Transverse colon (tissue), 4 donors: Measurements from ENCODE around the gene GBGT1. TPM values are rescaled to one million over a fixed set of nuclear protein-coding genes. Genes with fewer than 3 reads are reported as not detected.

ENCODE experiments used
- DNase-seq: peaks from one replicate; pipeline ENCODE4 v3.0.0-alpha.2; 2019
- H3K27ac ChIP-seq, 4 donors: fragments of 200-600 bp; sonication (generic); 2 replicates each; pipeline ENCODE4 v1.5.1; 2016 to 2018; ENCODE audit warnings: inconsistent platforms in 4 of 4
- H3K27me3 ChIP-seq: fragments of 200-600 bp; sonication (generic); 2 replicates; pipeline ENCODE4 v1.5.1; 2017; ENCODE audit warnings: inconsistent platforms
- H3K36me3 ChIP-seq, 4 donors: fragments of 200-600 bp; sonication (generic); 2 replicates each; pipeline ENCODE4 v1.5.1; 2017 to 2019; ENCODE audit warnings: inconsistent platforms in 4 of 4
- H3K4me1 ChIP-seq, 4 donors: fragments of 200-600 bp; sonication (generic); 2 replicates each; pipeline ENCODE4 v1.5.1; 2017 to 2020; ENCODE audit warnings: inconsistent platforms in 4 of 4
- H3K4me3 ChIP-seq, 4 donors: fragments of 200-600 bp; sonication (generic); 1 replicate in 1 of 4; 2 replicates in 3 of 4; pipeline versions ENCODE4 v1.5.1 to v1.6.1; 2017 to 2019; ENCODE audit warnings: inconsistent platforms in 4 of 4
- H3K9me3 ChIP-seq, 2 donors: fragments of 200-600 bp; sonication (generic); 2 replicates each; pipeline ENCODE4 v1.5.1; 2017 to 2019; ENCODE audit warnings: inconsistent platforms in 2 of 2
- EP300 ChIP-seq: sonication (generic); formaldehyde crosslinking; IDR thresholded peaks from one replicate; pipeline ENCODE4 v1.6.1; 2017; ENCODE audit warnings: antibody characterized with exemption, low read depth
- POLR2A ChIP-seq: fragments of 450-650 bp; IDR thresholded peaks from one replicate; pipeline ENCODE4 v1.6.1; 2016; ENCODE audit warnings: antibody characterized with exemption, mild to moderate bottlenecking, moderate library complexity
- POLR2AphosphoS5 ChIP-seq, 3 donors: sonication (generic); formaldehyde crosslinking; IDR thresholded peaks; one replicate each; pipeline ENCODE4 v1.6.1; 2016; ENCODE audit warnings: antibody characterized with exemption in 3 of 3
- WGBS, 2 donors: methylation state at CpG; one replicate each; pipeline ENCODE4 v1.1.5; 2018; ENCODE audit warnings: low coverage in 1 of 2; 5-methylcytosine and 5-hydroxymethylcytosine counted together
- in situ Hi-C, 4 donors: fragments of 200-750 bp; cut with MboI; loops; one replicate each; pipeline versions ENCODE4 v1.15.0 to v1.15.1; 2017; ENCODE audit warnings: low sequenced_read_pairs in 3 of 4, low pct_ligation_motif_present in 1 of 4, low pct_unique_long_range_greater_than_20kb in 1 of 4
- intact Hi-C: fragments of 100-400 bp; cut with DNase I; formaldehyde crosslinking; loops from one replicate; pipeline ENCODE4 v1.15.1; 2023; ENCODE audit warnings: low total_unique reads
- total RNA-seq, 4 donors: library from RNA; depleted of rRNA; stranded (reverse); fragments of >200 nt; gene quantifications; one replicate each; pipeline ENCODE4 v1.1.0, GENCODE V29; 2016
- TF ChIP-seq, protein P1 (sequence below), 5 experiments: fragments of 200-600 bp in 3 of 5; fragments of 450-650 bp in 2 of 5; sonication (generic) in 3 of 5; IDR thresholded peaks; 1 replicate in 2 of 5; 2 replicates in 3 of 5; pipeline ENCODE4 v1.5.1; 2016 to 2017; ENCODE audit warnings: antibody characterized with exemption in 5 of 5, inconsistent platforms in 3 of 5, mild to moderate bottlenecking in 2 of 5, moderate library complexity in 1 of 5

GBGT1 gene
- total RNA-seq, 4 donors from 2014 or later: 4.1 to 15.7 (median 11.8) TPM

- peak; percentile 65 for DNase-seq
- peak overlapping the region; percentile 45 to 75 (median 65) for H3K4me3 ChIP-seq
- WGBS, 2 donors: 1% methylated on average over 53 of the region's 65 CpGs; no CpG with 5 or more reads in 1 of the 2 donors
- intact Hi-C loops: loop anchor here (10.0 kb wide), 1 partner anchor 104 kb away; no protein-coding TSS in a partner anchor
- in situ Hi-C loops: loop anchor here in 2 of 4 donors (5.0 kb wide), 1 partner anchor 46 kb away; no protein-coding TSS in a partner anchor
- no peaks in the 10 kb centered on the region for H3K27me3 ChIP-seq
- TF ChIP-seq EP300 (no peak), POLR2A (peak; percentile 54), POLR2AphosphoS5 (IDR thresholded peaks at IDR 0.05) (peak in 2 of 3 donors; percentile 23 to 24)
- TF ChIP-seq, protein P1, sequence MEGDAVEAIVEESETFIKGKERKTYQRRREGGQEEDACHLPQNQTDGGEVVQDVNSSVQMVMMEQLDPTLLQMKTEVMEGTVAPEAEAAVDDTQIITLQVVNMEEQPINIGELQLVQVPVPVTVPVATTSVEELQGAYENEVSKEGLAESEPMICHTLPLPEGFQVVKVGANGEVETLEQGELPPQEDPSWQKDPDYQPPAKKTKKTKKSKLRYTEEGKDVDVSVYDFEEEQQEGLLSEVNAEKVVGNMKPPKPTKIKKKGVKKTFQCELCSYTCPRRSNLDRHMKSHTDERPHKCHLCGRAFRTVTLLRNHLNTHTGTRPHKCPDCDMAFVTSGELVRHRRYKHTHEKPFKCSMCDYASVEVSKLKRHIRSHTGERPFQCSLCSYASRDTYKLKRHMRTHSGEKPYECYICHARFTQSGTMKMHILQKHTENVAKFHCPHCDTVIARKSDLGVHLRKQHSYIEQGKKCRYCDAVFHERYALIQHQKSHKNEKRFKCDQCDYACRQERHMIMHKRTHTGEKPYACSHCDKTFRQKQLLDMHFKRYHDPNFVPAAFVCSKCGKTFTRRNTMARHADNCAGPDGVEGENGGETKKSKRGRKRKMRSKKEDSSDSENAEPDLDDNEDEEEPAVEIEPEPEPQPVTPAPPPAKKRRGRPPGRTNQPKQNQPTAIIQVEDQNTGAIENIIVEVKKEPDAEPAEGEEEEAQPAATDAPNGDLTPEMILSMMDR (IDR thresholded peaks at IDR 0.05): no peak
- peaks cover 20 to 42% (median 35%) of the 10 kb centered on the region in 4 donors for H3K4me1 ChIP-seq
- peak overlapping the region; percentile 90 to 94 (median 94) for H3K27ac ChIP-seq
- H3K36me3 ChIP-seq: no peaks in the 10 kb centered on the region
- H3K9me3 ChIP-seq: no peaks in the 10 kb centered on the region
Observed at GRCh38 chr9:133148199-133149129, 15.2 kb downstream of the GBGT1 start.

- Histone ChIP-seq H3K27ac (peak overlapping the region; percentile 90 to 94 (median 94)), H3K9me3 (no peaks in the 10 kb centered on the region), H3K27me3 (no peaks in the 10 kb centered on the region), H3K36me3 (no peaks in the 10 kb centered on the region), H3K4me3 (peak overlapping the region in 3 of 4 donors; percentile 45 to 75 (median 64)), H3K4me1 (peaks cover 28 to 51% (median 44%) of the 10 kb centered on the region in 4 donors)
- peak; percentile 88 for DNase-seq
- intact Hi-C loops: loop anchor here (1.0 to 10.0 kb wide), 2 partner anchors 42 to 103 kb away; no protein-coding TSS in a partner anchor
- 16% methylated on average over 13 of the region's 14 CpGs; no CpG with 5 or more reads in 1 of the 2 donors for WGBS, 2 donors
- in situ Hi-C loops: loop anchor here in 2 of 4 donors (5.0 kb wide), 1 partner anchor 45 kb away; no protein-coding TSS in a partner anchor
- no peak for TF ChIP-seq POLR2AphosphoS5 (IDR thresholded peaks at IDR 0.05)
- TF ChIP-seq, protein P1 (IDR thresholded peaks at IDR 0.05): peak; percentile 98 to 99 (median 99)
Observed at GRCh38 chr9:133147412-133148198, 16.1 kb downstream of the GBGT1 start.

DNA sequence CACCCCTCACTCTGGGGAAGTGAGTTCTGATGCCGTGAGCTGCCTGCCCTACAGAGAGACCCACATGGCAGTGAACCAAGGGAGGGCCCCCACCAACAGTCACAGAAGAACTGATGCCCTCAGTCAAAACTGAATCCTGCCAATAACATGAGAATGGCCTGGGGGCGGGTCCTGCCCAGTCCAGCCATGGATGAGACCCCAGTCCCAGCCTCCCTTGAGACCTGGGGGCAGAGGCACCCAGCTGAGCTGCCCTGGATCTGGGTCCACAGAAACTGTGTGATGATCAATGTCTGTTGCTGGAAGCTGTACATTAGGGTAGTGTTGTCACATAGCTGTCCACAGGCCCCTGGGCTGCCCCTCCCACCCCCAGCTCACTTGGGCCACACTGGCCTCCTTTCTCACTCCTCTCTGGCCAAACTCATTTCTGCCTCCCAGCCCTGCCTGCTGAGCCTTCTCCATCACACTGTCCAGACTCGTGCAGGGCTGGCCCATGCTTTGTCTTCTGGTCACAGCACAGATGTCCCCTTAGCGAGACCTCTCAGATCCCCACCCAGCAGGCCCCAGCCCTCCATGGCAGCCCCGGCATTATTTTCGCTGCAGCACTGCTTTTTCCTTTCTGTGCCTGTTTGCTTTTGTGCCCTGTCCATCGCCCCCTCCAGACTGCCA is 16.8 kb downstream of the GBGT1 start:
- Histone ChIP-seq H3K27ac (peak overlapping the region; percentile 90 to 94 (median 94)), H3K4me3 (no peak overlapping the region), H3K27me3 (no peaks in the 10 kb centered on the region), H3K4me1 (peaks cover 34 to 56% (median 51%) of the 10 kb centered on the region in 4 donors), H3K36me3 (no peaks in the 10 kb centered on the region), H3K9me3 (no peaks in the 10 kb centered on the region)
- intact Hi-C loops: loop anchor here (1.0 to 10.0 kb wide), 2 partner anchors 42 to 102 kb away; no protein-coding TSS in a partner anchor
- in situ Hi-C loops: loop anchor here in 2 of 4 donors (5.0 kb wide), 1 partner anchor 45 kb away; no protein-coding TSS in a partner anchor
- 67 to 70% methylated on average over 4 to 6 of the region's 7 CpGs for WGBS, 2 donors
- TF ChIP-seq, protein P1 (IDR thresholded peaks at IDR 0.05): no peak
- TF ChIP-seq POLR2A: no peak
- TF ChIP-seq POLR2AphosphoS5 (IDR thresholded peaks at IDR 0.05): no peak
- TF ChIP-seq EP300: no peak
- DNase-seq: no peak
